Kidney (tissue), 14 donors: ENCODE results near the gene SH3PXD2A. TPM values are rescaled to one million over a fixed set of nuclear protein-coding genes. Genes with fewer than 3 reads are reported as not detected.
A peak's percentile ranks its signal among the peaks of the same experiment; 100 is the strongest.

ENCODE experiments used
- DNase-seq, 5 donors: peaks; one replicate each; pipeline ENCODE4 v3.0.0-alpha.2; 2013 to 2020
- FAIRE-seq: peaks from 2 replicates; lab custom pipeline; 2012; peaks lifted over from hg19 to GRCh38; lab: Jason Lieb, UNC
- H3K27ac ChIP-seq, 2 donors: one replicate each; pipeline ENCODE4 v1.7.0; 2013; ENCODE audit warnings: low read depth in 2 of 2, low read length in 2 of 2, inconsistent platforms in 1 of 2
- H3K27me3 ChIP-seq: one replicate; pipeline ENCODE4 v1.7.1; 2013; ENCODE audit warnings: low read length, inconsistent platforms; ENCODE audit not compliant: control insufficient read depth, insufficient read depth
- H3K36me3 ChIP-seq, 3 donors: one replicate each; pipeline versions ENCODE4 v1.7.0 to v1.7.1; 2013; ENCODE audit warnings: low read length in 3 of 3, control low read depth in 1 of 3, inconsistent platforms in 1 of 3; ENCODE audit not compliant: insufficient read depth in 3 of 3, control insufficient read depth in 2 of 3
- H3K4me1 ChIP-seq, 3 donors: one replicate each; pipeline versions ENCODE4 v1.7.0 to v1.7.1; 2013; ENCODE audit warnings: low read length in 3 of 3, inconsistent platforms in 1 of 3, low read depth in 1 of 3; ENCODE audit not compliant: control insufficient read depth in 2 of 3, insufficient read depth in 2 of 3
- H3K4me3 ChIP-seq, 3 donors: one replicate each; pipeline versions ENCODE4 v1.7.0 to v1.8.1; 2013; ENCODE audit warnings: low read length in 3 of 3, control low read depth in 1 of 3, inconsistent platforms in 1 of 3
- H3K9ac ChIP-seq, 3 donors: one replicate each; pipeline versions ENCODE4 v1.7.0 to v1.7.1; 2013; ENCODE audit warnings: low read length in 3 of 3, control low read depth in 1 of 3, inconsistent platforms in 1 of 3
- H3K9me3 ChIP-seq, 3 donors: one replicate each; pipeline versions ENCODE4 v1.7.0 to v1.7.1; 2013; ENCODE audit warnings: low read length in 3 of 3, control low read depth in 1 of 3, inconsistent platforms in 1 of 3; ENCODE audit not compliant: control insufficient read depth in 2 of 3, insufficient read depth in 1 of 3
- CTCF ChIP-seq: IDR thresholded peaks from 3 replicates; pipeline ENCODE4 v1.5.1; 2012; ENCODE audit warnings: mild to moderate bottlenecking, moderate library complexity, borderline replicate concordance; ENCODE audit not compliant: insufficient read depth; ENCODE audit errors: extremely low read depth
- intact Hi-C: fragments of 100-400 bp; cut with DNase I; formaldehyde crosslinking; loops from one replicate; pipeline ENCODE4 v1.11.1; 2022
- polyA plus RNA-seq: library from polyadenylated mRNA; stranded (reverse); fragments of 350-450 nt; fragmentation: Illumina TruSeq; extraction: RNeasy Lipid Tissue Mini Kit (QIAGEN cat#74804); gene quantifications from one replicate; pipeline ENCODE4 v1.2.3, GENCODE V29; 2014; ENCODE audit warnings: low read depth, low replicate concordance; ENCODE audit not compliant: insufficient read depth
- total RNA-seq: library from RNA; stranded (reverse); fragmentation: NEBNext Ultra II Directional; extraction: Animal tissue kit (Norgen Biotek cat#: 25700); gene quantifications from one replicate; pipeline ENCODE4 v1.2.1, GENCODE V29; 2021
- donor health status: control.
- donor health status: control.
- donor health status: control.
- donor health status: control.
- donor health status: control.
- donor health status: DM: yes; HTN: yes; CAD: no.
- donor health status: Normal renal cell carcinoma (clear cell type).

Gene SH3PXD2A
- total and polyA plus RNA-seq, 2 donors from 2014 or later = 2.4 to 20.1 TPM

- Histone ChIP-seq H3K4me1 (peaks cover 0 to 12% (median 6%) of the 10 kb centered on the region in 3 donors), H3K9ac (no peak overlapping the region), H3K27ac (no peak overlapping the region), H3K36me3 (no peaks in the 10 kb centered on the region), H3K4me3 (peak overlapping the region in 1 of 3 donors; percentile 29), H3K27me3 (no peaks in the 10 kb centered on the region), H3K9me3 (no peaks in the 10 kb centered on the region)
- FAIRE-seq (no peak), DNase-seq (peak; percentile 81 to 89 (median 84))
- intact Hi-C loops = no loop called here
- TF ChIP-seq CTCF = no peak
Observed at GRCh38 chr10:103554488-103555324, 300.7 kb downstream of the SH3PXD2A start.

GRCh38 chr10:103553743-103554487 lies 301.5 kb downstream of the SH3PXD2A start:
- no peaks in the 10 kb centered on the region for H3K27me3 ChIP-seq
- no peak for FAIRE-seq
- peak in 2 of 5 donors; percentile 38 to 56 for DNase-seq
- no peak overlapping the region for H3K27ac ChIP-seq
- peaks cover 0 to 12% (median 6%) of the 10 kb centered on the region in 3 donors for H3K4me1 ChIP-seq
- H3K4me3 ChIP-seq = no peak overlapping the region
- no peak overlapping the region for H3K9ac ChIP-seq
- H3K9me3 ChIP-seq = no peaks in the 10 kb centered on the region
- H3K36me3 ChIP-seq = no peaks in the 10 kb centered on the region
- no peak for TF ChIP-seq CTCF
- intact Hi-C loops = no loop called here

- Histone ChIP-seq H3K27me3 (no peaks in the 10 kb centered on the region), H3K4me3 (no peak overlapping the region), H3K36me3 (no peaks in the 10 kb centered on the region), H3K4me1 (peaks cover 0 to 12% (median 6%) of the 10 kb centered on the region in 3 donors), H3K9me3 (no peaks in the 10 kb centered on the region), H3K9ac (no peak overlapping the region), H3K27ac (no peak overlapping the region)
- intact Hi-C loops = no loop called here
- FAIRE-seq (no peak), DNase-seq (peak in 2 of 5 donors; percentile 39 to 63)
- no peak for TF ChIP-seq CTCF
Observed at GRCh38 chr10:103552856-103553742, 302.3 kb downstream of the SH3PXD2A start.
